Neural cell (in vitro differentiated cells): ENCODE results near the gene SLC41A1.

Experiments
- EP300 ChIP-seq: fragments of 450-650 bp; conservative IDR thresholded peaks from 2 replicates; pipeline ENCODE4 v1.6.1; 2014; ENCODE audit warnings: antibody characterized with exemption, mild to moderate bottlenecking, moderate library complexity; ENCODE audit not compliant: poor library complexity, severe bottlenecking
- EZH2 ChIP-seq: fragments of 200-600, 300-800 bp; shearing (Covaris generic), sonication (generic); IDR thresholded peaks from 2 replicates; pipeline ENCODE4 v1.6.1; 2014; ENCODE audit warnings: antibody characterized with exemption, low read length, borderline replicate concordance, mild to moderate bottlenecking; ENCODE audit not compliant: insufficient read depth, poor library complexity, severe bottlenecking
- TF ChIP-seq, protein P1 (sequence below): fragments of 450-650 bp; IDR thresholded peaks from 2 replicates; pipeline ENCODE4 v1.5.1; 2014; ENCODE audit warnings: antibody characterized with exemption, mild to moderate bottlenecking, moderate library complexity; ENCODE audit not compliant: poor library complexity, severe bottlenecking

GRCh38 chr1:205802060-205802459 is 10.9 kb downstream of the SLC41A1 start:
- TF ChIP-seq, protein P1, sequence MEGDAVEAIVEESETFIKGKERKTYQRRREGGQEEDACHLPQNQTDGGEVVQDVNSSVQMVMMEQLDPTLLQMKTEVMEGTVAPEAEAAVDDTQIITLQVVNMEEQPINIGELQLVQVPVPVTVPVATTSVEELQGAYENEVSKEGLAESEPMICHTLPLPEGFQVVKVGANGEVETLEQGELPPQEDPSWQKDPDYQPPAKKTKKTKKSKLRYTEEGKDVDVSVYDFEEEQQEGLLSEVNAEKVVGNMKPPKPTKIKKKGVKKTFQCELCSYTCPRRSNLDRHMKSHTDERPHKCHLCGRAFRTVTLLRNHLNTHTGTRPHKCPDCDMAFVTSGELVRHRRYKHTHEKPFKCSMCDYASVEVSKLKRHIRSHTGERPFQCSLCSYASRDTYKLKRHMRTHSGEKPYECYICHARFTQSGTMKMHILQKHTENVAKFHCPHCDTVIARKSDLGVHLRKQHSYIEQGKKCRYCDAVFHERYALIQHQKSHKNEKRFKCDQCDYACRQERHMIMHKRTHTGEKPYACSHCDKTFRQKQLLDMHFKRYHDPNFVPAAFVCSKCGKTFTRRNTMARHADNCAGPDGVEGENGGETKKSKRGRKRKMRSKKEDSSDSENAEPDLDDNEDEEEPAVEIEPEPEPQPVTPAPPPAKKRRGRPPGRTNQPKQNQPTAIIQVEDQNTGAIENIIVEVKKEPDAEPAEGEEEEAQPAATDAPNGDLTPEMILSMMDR: no peak
- TF ChIP-seq EZH2 (no peak), EP300 (no peak)
